SHP77 treated with DMSO at 0.1 percent for 48 hours (cell line): ENCODE measurements around the gene THSD4.
"Not testable (repeated sequence)": the region's sequence is repeated elsewhere in the genome, so short reads cannot be mapped to it uniquely, and the experiment has no call there.

Experiments used
- DNase-seq: peaks from one replicate; lab custom pipeline; 2025; lab: John Stamatoyannopoulos, UW

THSD4 gene

GRCh38 chr15:71189718-71190117 lies 74.4 kb downstream of the THSD4 start:
- no peak for DNase-seq

- no peak for DNase-seq
Measured at GRCh38 chr15:71191296-71191695, 76.0 kb downstream of the THSD4 start.

- no peak for DNase-seq
Measured at GRCh38 chr15:71192816-71193215, 77.5 kb downstream of the THSD4 start.

DNA sequence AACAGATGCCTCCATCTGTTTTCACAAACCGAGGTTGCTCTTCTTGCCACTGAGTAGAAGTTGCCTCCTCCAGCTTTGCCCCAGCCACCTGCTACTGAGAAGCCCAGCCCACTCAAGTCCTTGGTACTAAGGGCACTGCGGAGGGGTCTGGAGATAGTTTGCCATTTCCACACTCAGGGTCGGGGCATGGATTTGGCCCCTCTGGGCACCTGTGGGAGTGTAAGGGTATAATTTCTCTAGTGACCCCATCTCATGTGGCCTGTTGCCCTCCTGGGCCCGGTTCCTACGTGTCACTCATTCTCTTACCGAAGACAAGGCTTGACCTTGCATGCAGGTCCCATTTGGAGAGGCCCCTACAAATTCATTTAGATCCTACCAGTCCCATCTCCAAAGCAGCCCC lies 79.0 kb downstream of the THSD4 start:
- DNase-seq: no peak

- no peak for DNase-seq
Measured at GRCh38 chr15:71195242-71195641, 80.0 kb downstream of the THSD4 start.

GRCh38 chr15:71197620-71198019 lies 82.3 kb downstream of the THSD4 start:
- no peak for DNase-seq

GRCh38 chr15:71198846-71199245 lies 83.6 kb downstream of the THSD4 start:
- no peak for DNase-seq

DNA sequence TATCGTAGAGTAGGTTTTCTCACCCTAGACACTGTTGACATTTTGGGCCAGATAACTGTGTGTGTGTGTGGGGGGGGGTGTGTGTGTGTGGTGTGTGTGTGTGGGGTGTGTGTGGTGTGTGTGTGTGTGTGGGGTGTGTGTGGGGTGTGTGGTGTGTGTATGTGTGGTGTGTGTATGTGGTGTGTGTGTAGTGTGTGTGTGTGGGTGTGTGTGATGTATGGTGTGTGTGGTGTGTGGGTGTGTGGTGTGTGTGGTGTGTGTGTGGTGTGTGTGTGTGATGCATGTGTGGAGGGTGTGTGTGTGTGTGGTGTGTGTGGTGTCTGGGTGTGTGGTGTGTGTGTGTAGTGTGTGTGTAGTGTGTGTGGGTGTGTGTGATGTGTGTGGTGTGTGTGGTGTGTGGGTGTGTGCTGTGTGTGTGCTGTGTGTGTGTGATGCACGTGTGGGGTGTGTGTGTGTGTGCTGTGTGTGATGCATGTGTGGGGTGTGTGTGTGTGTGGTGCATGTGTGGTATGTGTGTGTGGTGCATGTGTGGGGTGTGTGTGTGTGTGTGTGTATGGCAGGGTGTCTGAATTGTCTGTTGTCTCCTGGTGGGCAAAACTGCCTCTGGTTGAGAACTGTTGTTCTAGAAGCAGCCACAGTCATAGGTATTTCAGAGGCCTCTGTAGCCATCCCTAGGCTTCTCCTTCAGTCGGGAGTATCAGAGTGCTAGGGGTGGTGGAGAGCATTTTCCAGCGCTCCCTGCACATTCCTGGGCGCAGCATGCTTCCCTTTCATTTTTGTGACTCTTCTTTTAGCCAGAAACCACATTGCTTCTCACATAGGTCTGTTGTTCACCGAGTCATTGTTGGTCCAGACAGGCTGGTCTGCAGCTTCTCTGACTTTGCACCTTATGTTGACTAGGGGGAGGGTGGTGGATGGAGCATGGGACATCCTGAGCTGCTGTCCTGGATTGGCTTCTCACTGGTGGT lies 84.4 kb downstream of the THSD4 start:
- DNase-seq: no peak

DNA sequence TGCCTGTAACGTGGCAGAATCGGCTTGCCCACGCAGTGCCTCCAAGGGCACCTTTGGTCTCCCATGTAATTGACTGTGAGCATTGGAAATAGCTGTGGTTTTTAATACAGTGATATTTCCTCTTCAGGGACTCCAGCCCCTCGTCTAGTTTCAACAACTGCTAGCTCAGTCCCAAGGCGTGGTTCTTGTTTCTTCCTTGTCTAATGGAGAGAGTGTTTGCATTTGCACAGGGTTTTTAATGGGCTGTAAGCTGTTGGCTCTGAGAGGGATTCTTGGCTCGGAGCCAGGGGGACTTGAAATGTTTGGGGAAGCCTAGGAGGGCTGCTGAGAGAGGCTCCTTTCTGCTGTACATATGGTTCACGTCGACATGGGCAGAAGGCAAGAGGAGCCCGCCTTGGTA lies 86.2 kb downstream of the THSD4 start:
- peak; percentile 22 for DNase-seq

GRCh38 chr15:71202712-71203111 lies 87.4 kb downstream of the THSD4 start:
- DNase-seq: peak; percentile 17

- DNase-seq: no peak
Measured at GRCh38 chr15:71203586-71204474, 88.6 kb downstream of the THSD4 start.

DNA sequence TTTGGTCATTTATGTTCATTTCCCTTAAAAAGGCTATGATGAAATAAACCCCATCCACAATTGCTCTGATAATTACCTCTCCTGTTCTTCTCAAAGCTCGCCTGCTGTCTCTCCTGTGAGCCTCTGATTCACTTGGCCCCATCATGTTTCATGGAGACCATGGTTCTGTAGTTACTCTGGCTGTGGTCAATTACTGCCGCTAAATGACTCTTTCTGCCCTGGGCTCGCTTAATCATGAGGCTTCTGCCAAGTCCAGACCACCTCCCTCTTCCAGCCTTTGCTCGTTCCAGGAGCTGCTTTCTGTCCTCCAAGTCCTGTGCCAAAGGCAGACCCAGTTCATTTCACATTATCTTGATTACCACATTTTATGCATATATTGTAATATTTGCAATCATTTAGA lies 91.9 kb downstream of the THSD4 start:
- DNase-seq: no peak

DNA sequence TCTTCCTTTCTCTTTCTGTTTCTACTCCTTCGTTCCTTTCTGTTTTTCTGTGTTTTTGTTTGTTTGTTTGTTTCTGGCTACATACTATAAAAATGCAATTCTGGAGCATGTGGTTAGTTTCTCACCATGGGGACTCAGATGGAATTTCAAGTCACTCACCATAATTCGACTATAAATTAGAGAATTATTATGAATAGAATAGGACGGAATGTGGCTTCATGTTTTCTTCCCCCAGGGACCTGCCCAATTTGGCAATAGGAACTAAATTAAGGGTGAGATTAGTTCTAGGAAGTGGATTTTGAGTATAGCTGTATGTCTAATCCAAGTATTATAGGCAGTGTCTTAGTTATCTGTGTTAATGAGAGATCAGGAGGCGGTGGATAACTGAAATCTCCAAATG lies 96.9 kb downstream of the THSD4 start:
- no peak for DNase-seq

DNA sequence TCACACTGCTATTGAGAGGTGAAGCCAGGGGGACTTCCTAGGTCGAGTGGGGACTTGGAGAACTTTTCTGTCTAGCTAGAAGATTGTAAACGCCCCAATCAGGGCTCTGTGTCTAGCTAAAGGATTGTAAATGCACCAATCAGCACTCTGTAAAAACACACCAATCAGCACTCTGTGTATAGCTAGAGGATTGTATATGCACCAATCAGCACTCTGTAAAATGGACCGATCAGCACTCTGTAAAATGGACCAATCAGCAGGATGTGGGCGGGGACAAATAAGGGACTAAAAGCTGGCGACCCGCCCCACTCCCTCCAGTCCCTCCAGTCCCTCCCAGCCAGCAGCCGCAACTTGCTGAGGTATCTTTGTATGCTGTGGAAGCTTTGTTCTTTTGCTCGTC lies 98.7 kb downstream of the THSD4 start:
- not testable (repeated sequence) for DNase-seq

DNA sequence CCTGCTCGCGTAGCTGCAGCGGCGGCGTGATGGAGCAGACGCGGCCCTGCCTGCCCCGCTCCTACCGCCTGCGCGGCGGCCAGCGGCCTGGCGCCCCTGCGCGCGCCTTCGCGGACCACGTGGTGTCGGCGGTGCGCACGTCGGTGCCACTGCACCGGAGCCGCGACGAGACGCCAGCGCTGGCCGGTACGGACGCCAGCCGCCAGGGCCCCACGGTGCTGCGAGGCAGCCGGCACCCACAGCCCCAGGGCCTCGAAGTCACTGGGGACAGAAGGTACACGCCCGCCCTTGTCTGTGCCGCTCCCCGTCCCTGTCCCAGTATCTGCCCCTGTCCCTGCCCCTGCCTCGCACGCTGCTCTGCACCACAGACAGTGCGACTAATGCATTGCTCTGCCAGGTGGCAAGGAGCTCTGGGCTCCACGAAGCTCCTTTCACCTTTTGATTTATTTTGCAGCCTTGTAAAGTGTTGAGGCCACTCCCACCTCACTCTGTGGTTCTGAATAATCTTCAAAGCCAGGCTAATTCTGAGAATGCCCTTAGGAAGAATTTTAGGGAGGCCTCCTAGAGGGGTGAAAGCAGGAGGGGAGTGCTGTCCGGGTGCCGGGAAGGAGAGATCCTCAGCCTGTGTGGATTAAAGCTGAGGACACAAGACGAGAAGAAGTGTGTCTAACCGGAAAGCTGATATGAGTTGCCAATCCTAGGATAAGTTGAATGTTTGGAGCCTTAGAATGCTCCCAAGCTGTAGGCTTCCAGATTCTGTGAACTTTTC lies 100.0 kb downstream of the THSD4 start:
- no peak for DNase-seq

GRCh38 chr15:71218272-71218805 lies 103.1 kb downstream of the THSD4 start:
- no peak for DNase-seq

DNA sequence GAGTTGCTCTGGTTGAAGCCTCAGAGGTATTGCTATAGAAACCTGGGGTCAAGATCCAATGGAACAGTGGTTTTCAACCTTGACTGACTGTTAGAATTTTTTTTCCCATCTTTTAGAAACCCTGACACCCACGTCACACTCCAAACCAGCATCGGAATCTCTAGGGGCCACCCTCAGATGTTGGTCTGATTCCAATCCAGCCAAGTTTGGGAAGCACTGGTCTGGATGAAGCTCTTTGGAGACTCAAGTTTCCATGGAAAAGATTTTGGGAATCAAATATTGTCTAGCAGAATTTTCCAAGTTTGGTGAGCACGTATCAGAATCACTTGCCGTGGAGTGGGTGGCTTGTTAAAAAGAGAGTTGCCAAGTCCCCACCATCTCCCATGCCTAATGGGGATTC lies 103.8 kb downstream of the THSD4 start:
- no peak for DNase-seq

DNA sequence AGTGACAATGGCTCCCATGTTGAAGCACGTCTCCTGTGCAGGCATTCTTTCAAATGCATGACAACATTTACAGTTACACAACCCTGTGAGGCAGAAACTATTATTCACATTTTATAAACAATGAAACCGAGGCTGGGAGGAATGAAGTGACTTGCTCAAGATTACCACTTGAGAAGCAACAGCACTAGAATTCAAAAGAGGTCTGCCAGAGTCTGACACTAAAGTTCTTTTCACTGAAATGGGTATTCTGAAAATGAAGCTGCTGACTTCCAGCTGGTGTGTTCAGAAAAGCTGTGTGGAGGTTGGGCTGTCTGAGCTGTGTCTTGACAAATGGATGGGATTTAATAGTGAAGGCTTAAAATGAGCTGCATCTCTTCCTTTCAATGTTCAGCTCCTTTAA lies 104.4 kb downstream of the THSD4 start:
- DNase-seq: no peak

DNA sequence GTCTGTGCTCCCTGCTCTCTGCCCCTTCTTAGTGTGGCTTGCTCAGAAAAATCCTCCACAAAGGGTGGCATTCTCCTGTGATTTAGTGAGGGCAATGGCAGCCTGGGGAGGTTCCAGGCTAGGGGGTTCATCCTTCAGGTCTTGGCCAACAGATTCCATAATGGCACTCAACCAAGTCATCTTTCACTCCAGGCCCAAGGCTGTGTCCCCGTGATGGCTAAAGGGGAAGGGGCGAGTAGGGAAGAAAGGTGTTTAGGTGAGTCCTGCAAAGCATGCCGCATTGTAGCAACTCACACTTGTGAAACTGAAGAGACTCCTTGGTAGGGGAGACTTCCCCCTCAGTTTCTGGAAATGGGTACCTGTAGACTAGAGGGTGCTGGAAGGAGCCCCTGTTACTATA lies 105.6 kb downstream of the THSD4 start:
- DNase-seq: no peak

DNA sequence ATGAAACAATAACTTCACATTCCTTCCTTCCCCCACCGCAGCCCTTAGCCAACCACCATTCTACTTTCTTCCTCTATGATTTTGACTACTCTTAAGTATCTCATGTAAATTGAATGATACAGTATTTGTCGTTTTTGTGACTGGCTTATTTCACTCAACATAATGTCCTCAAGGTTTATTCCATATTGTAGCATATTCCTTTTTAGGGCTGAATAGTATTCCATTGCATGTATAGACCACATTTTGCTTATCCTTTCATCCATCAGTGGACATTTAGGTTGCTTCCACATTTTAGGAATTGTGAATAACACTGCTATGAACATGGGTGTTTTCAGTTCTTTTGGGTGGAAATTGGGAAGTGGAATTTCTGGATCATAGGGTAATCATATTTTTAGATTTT lies 106.1 kb downstream of the THSD4 start:
- no peak for DNase-seq

DNA sequence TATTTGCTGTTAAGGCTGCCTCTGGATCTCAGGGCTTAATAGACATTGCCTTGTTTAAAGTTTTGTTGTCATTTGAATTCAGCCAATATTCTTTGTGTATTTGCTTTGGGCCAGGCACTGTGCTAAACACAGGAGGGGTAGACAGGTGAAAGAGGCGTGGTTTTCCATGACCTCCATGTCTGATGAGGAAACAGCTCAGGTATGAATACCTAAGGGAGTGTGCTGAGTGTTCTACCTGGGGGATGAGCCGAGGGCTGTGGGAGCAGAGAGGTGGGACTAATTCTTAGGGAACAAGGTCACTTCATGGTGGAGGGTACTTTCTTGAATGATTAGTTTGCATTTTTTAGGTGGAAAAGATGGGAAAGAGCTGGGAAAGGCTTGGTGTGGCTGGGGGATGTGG lies 108.2 kb downstream of the THSD4 start:
- DNase-seq: no peak

DNA sequence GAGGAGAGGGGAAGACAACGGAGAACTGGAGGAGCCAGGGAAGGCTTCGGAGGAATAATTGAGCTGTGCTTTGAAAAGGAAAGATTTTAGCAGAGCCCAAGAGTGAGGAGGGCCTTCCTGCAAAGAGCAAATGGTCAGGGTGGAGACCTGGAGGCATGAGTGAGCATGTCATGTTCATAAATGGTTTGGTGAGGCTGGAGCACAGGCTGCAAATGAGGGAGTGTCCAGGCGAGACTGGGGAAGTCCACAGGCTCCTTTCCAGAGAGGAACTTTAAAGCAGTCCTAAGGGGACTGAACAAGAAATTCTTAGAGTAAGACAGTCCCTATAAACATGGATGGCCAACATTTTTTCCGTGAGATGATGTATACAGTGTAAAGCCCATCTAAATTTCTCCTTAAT lies 108.8 kb downstream of the THSD4 start:
- DNase-seq: no peak
